GM18505 (cell line): ENCODE measurements around the gene HOXB8.

ENCODE experiments used
- ATAC-seq: cut with Tn5 transposase; IDR thresholded peaks from one replicate; pipeline ENCODE4 v1.9.1; 2021; ENCODE audit not compliant: unreplicated experiment
- POLR2A ChIP-seq: IDR thresholded peaks from 4 replicates; pipeline ENCODE4 v1.6.1; 2011; ENCODE audit warnings: borderline replicate concordance; ENCODE audit not compliant: insufficient read depth, insufficient read length; ENCODE audit errors: extremely low read depth

Gene HOXB8

GRCh38 chr17:48642059-48642842, 27.2 kb upstream of the HOXB8 start:
- no peak for ATAC-seq
- TF ChIP-seq POLR2A = no peak

- no peak for TF ChIP-seq POLR2A
- ATAC-seq = no peak
Observed at GRCh38 chr17:48641541-48642058, 26.5 kb upstream of the HOXB8 start.

- no peak for TF ChIP-seq POLR2A
- ATAC-seq = no peak
Observed at GRCh38 chr17:48640858-48641180, 25.7 kb upstream of the HOXB8 start.

GRCh38 chr17:48639982-48640857, 25.1 kb upstream of the HOXB8 start:
- no peak for TF ChIP-seq POLR2A
- no peak for ATAC-seq

- TF ChIP-seq POLR2A = no peak
Observed at GRCh38 chr17:48639136-48639535, 24.0 kb upstream of the HOXB8 start.

GRCh38 chr17:48637323-48638260, 22.5 kb upstream of the HOXB8 start:
- ATAC-seq = no peak

More at GRCh38 chr17:48639136-48639535, 24.0 kb upstream of the HOXB8 start:
- no peak for ATAC-seq

GRCh38 chr17:48636177-48637018, 21.3 kb upstream of the HOXB8 start:
- ATAC-seq = peak; percentile 62
- no peak for TF ChIP-seq POLR2A

More at GRCh38 chr17:48637323-48638260, 22.5 kb upstream of the HOXB8 start:
- TF ChIP-seq POLR2A = no peak

GRCh38 chr17:48634493-48635208, 19.6 kb upstream of the HOXB8 start:
- TF ChIP-seq POLR2A = no peak
- no peak for ATAC-seq

- ATAC-seq = no peak
- no peak for TF ChIP-seq POLR2A
Observed at GRCh38 chr17:48633266-48633677, 18.2 kb upstream of the HOXB8 start.

GRCh38 chr17:48632579-48633265, 17.6 kb upstream of the HOXB8 start:
- TF ChIP-seq POLR2A = no peak

More at GRCh38 chr17:48632579-48633265, 17.6 kb upstream of the HOXB8 start:
- no peak for ATAC-seq
